Keratinocyte (primary cell): Measurements from ENCODE around the gene LTB. TPM values are rescaled to one million over a fixed set of nuclear protein-coding genes. Genes with fewer than 3 reads are reported as not detected.

ENCODE experiments used
- DNase-seq: peaks from one replicate; pipeline ENCODE4 v3.0.0-alpha.2; 2011; ENCODE audit warnings: low read depth, missing footprints, low spot score
- FAIRE-seq: peaks from 2 replicates; lab custom pipeline; 2011; peaks lifted over from hg19 to GRCh38; lab: Jason Lieb, UNC
- H2AFZ ChIP-seq: 2 replicates; pipeline ENCODE4 v1.6.0; 2012; ENCODE audit warnings: low read length, control low read depth, inconsistent platforms; ENCODE audit not compliant: control insufficient read depth
- H3K27ac ChIP-seq: 2 replicates; pipeline ENCODE4 v1.5.1; 2011; ENCODE audit warnings: low read length; ENCODE audit not compliant: control insufficient read depth, insufficient read depth
- H3K27me3 ChIP-seq: 3 replicates; pipeline ENCODE4 v1.6.0; 2011; ENCODE audit warnings: low read length; ENCODE audit not compliant: control insufficient read depth, insufficient read depth; ENCODE audit errors: extremely low read depth
- H3K36me3 ChIP-seq, 2 experiments: 2 replicates in 1 of 2; 3 replicates in 1 of 2; pipeline ENCODE4 v1.5.1; 2011; ENCODE audit warnings: low read length in 2 of 2, mild to moderate bottlenecking in 1 of 2; ENCODE audit not compliant: control insufficient read depth in 2 of 2, insufficient read depth in 2 of 2; ENCODE audit errors: extremely low read depth in 1 of 2
- H3K4me1 ChIP-seq: 3 replicates; pipeline ENCODE4 v1.5.1; 2011; ENCODE audit warnings: low read length; ENCODE audit not compliant: control insufficient read depth, insufficient read depth; ENCODE audit errors: extremely low read depth
- H3K4me2 ChIP-seq: 3 replicates; pipeline ENCODE4 v1.6.0; 2011; ENCODE audit warnings: low read depth, low read length; ENCODE audit not compliant: control insufficient read depth, insufficient read depth; ENCODE audit errors: extremely low read depth
- H3K4me3 ChIP-seq, 3 experiments: fragments of 200-600 bp in 1 of 3; sonication (generic) in 1 of 3; 2 replicates in 2 of 3; 3 replicates in 1 of 3; pipeline ENCODE4 v1.5.1; 2011 to 2016; ENCODE audit warnings: low read length in 3 of 3, mild to moderate bottlenecking in 3 of 3, control low read depth in 2 of 3, inconsistent platforms in 1 of 3, low read depth in 1 of 3, mixed read lengths in 1 of 3, mixed run types in 1 of 3, moderate library complexity in 1 of 3; ENCODE audit not compliant: control insufficient read depth in 2 of 3, insufficient read depth in 2 of 3; ENCODE audit errors: extremely low read depth in 1 of 3
- H3K79me2 ChIP-seq: 2 replicates; pipeline ENCODE4 v1.6.0; 2012; ENCODE audit warnings: low read length; ENCODE audit not compliant: control insufficient read depth, insufficient read depth
- H3K9ac ChIP-seq: 3 replicates; pipeline ENCODE4 v1.6.0; 2011; ENCODE audit warnings: low read length; ENCODE audit not compliant: control insufficient read depth, insufficient read depth; ENCODE audit errors: extremely low read depth
- H3K9me1 ChIP-seq: 3 replicates; pipeline ENCODE4 v1.6.0; 2011; ENCODE audit warnings: low read length; ENCODE audit not compliant: control insufficient read depth, insufficient read depth; ENCODE audit errors: extremely low read depth
- H3K9me3 ChIP-seq: 2 replicates; pipeline ENCODE4 v1.5.1; 2012; ENCODE audit warnings: low read depth, low read length; ENCODE audit not compliant: control insufficient read depth
- H4K20me1 ChIP-seq: 3 replicates; pipeline ENCODE4 v1.6.0; 2011; ENCODE audit warnings: low read length; ENCODE audit not compliant: control insufficient read depth, insufficient read depth; ENCODE audit errors: extremely low read depth
- CTCF ChIP-seq, 3 experiments: IDR thresholded peaks in 1 of 3; conservative IDR thresholded peaks in 1 of 3; optimal IDR thresholded peaks in 1 of 3; 2 replicates in 2 of 3; 3 replicates in 1 of 3; pipeline versions ENCODE3 to v1.5.1; 2011; ENCODE audit warnings: low read length in 3 of 3, mild to moderate bottlenecking in 3 of 3, moderate library complexity in 2 of 3, control low read depth in 1 of 3, inconsistent platforms in 1 of 3; ENCODE audit not compliant: insufficient read depth in 2 of 3; ENCODE audit errors: extremely low read depth in 1 of 3
- EZH2 ChIP-seq: IDR thresholded peaks from one replicate; pipeline ENCODE4 v1.6.1; 2012; ENCODE audit warnings: inconsistent platforms, mild to moderate bottlenecking, low read length, moderate library complexity
- dilution Hi-C: fragments of 300-500 bp; cut with MboI; formaldehyde crosslinking; loops from one replicate; pipeline ENCODE4 v1.7.0; 2020; ENCODE audit warnings: low sequenced_read_pairs; ENCODE audit not compliant: extremely low pct_ligation_motif_present
- polyA plus RNA-seq, 5 experiments: library from polyadenylated mRNA; depleted of rRNA in 3 of 5; stranded (reverse) in 3 of 5; stranded (forward) in 1 of 5; unstranded in 1 of 5; fragments of >200 nt; gene quantifications; 1 replicate in 1 of 5; 2 replicates in 3 of 5; 3 replicates in 1 of 5; pipeline versions ENCODE4 v1.2.1 to v1.2.3, GENCODE V29; 2011 to 2012; ENCODE audit warnings: missing spikeins in 2 of 5, low read depth in 1 of 5, low replicate concordance in 1 of 5

LTB gene
- polyA plus RNA-seq, 1 donor (not counting 4 experiments of a cell fraction or from before 2014, with no cell fraction given) = not detected

GRCh38 chr6:31546339-31546957, 35.8 kb downstream of the LTB start, which contains the start of gene ATP6V1G2:
TSS of gene ATP6V1G2 (minus strand) at chr6:31546608. CDS start at chr6:31546559, 49 bp downstream.
- Histone ChIP-seq H3K9me3 (no peaks in the 10 kb centered on the region), H3K9me1 (no peaks in the 10 kb centered on the region), H3K79me2 (peaks cover 19% of the 10 kb centered on the region), H3K27me3 (no peaks in the 10 kb centered on the region), H3K4me2 (peak within 1 kb of the TSS; percentile 98), H4K20me1 (no peaks in the 10 kb centered on the region), H3K4me1 (peaks cover 15% of the 10 kb centered on the region), H3K9ac (peak within 1 kb of the TSS; percentile 89), H2AFZ (peak within 1 kb of the TSS; percentile 93), H3K4me3 (peak within 1 kb of the TSS; percentile 55 to 86 (median 85)), H3K36me3 (peaks cover 13% of the 10 kb centered on the region in 2 experiments), H3K27ac (peak within 1 kb of the TSS; percentile 86)
- FAIRE-seq (peak; percentile 32), DNase-seq (peak; percentile 85)
- dilution Hi-C loops = no loop called here
- TF ChIP-seq EZH2 = no peak
- peak; percentile 95 to 100 (median 97) for TF ChIP-seq CTCF (optimal IDR thresholded peaks at IDR 0.05 in 1 of 3, IDR thresholded peaks at IDR 0.05 in 1 of 3, conservative IDR thresholded peaks at IDR 0.05 in 1 of 3; ENCODE audit: extremely low read depth in 1 of 3, insufficient read depth in 2 of 3, low read length in 3 of 3)

GRCh38 chr6:31545291-31545690, 36.9 kb downstream of the LTB start:
- DNase-seq (no peak), FAIRE-seq (no peak)
- H3K9me1 ChIP-seq = no peaks in the 10 kb centered on the region
- H3K79me2 ChIP-seq = peaks cover 29% of the 10 kb centered on the region
- H3K9ac ChIP-seq = no peak overlapping the region
- no peak overlapping the region for H3K27ac ChIP-seq
- H3K36me3 ChIP-seq = peaks cover 5 to 17% of the 10 kb centered on the region in 2 experiments
- no peak overlapping the region for H3K4me3 ChIP-seq
- H2AFZ ChIP-seq = no peak overlapping the region
- no peaks in the 10 kb centered on the region for H3K9me3 ChIP-seq
- TF ChIP-seq CTCF (optimal IDR thresholded peaks at IDR 0.05 in 1 of 3, IDR thresholded peaks at IDR 0.05 in 1 of 3, conservative IDR thresholded peaks at IDR 0.05 in 1 of 3; ENCODE audit: extremely low read depth in 1 of 3, insufficient read depth in 2 of 3, low read length in 3 of 3) (no peak), EZH2 (no peak)
- H3K4me1 ChIP-seq = peaks cover 18% of the 10 kb centered on the region
- dilution Hi-C loops = no loop called here
- no peaks in the 10 kb centered on the region for H3K27me3 ChIP-seq
- H3K4me2 ChIP-seq = no peak overlapping the region
- H4K20me1 ChIP-seq = peaks cover 7% of the 10 kb centered on the region
